GM06990 (cell line): ENCODE measurements around the gene TFE3.
A peak's percentile ranks its signal among the peaks of the same experiment; 100 is the strongest.

Experiments
- DNase-seq: peaks from one replicate; pipeline ENCODE4 v3.0.0-alpha.2; 2011; ENCODE audit not compliant: insufficient read length; ENCODE audit errors: extremely low read depth
- H3K27me3 ChIP-seq: replicated peaks from 2 replicates; pipeline ENCODE4 v1.6.0; 2011; ENCODE audit warnings: low read length; ENCODE audit not compliant: control insufficient read depth, insufficient read depth
- H3K36me3 ChIP-seq: 2 replicates; pipeline ENCODE4 v1.5.1; 2011; ENCODE audit warnings: low read length; ENCODE audit not compliant: control insufficient read depth, insufficient read depth
- H3K4me3 ChIP-seq: replicated peaks from 2 replicates; pipeline ENCODE4 v1.5.1; 2011; ENCODE audit warnings: low read depth, mild to moderate bottlenecking, control low read depth, low read length
- CTCF ChIP-seq: IDR thresholded peaks from 2 replicates; pipeline ENCODE4 v1.5.1; 2011; ENCODE audit warnings: low read length, control low read depth, mild to moderate bottlenecking, inconsistent platforms; ENCODE audit not compliant: insufficient read depth, poor library complexity, severe bottlenecking

The TFE3 gene

GRCh38 chrX:49002091-49002935 is 40.8 kb downstream of the TFE3 start, which contains the start of gene GRIPAP1:
Gene GRIPAP1, minus strand, starts transcription at chrX:49002264. Its CDS starts 35 bp downstream, at chrX:49002229.
- peak; percentile 86 for DNase-seq
- Histone ChIP-seq H3K27me3 (no peaks in the 10 kb centered on the region), H3K4me3 (peak within 1 kb of the TSS; percentile 71), H3K36me3 (0 out of 2 replicates have a peak, but pooled peaks cover 2% of the 10 kb centered on the region)
- no peak for TF ChIP-seq CTCF

- no peak for DNase-seq
- H3K36me3 ChIP-seq, result peaks cover 4% of the 10 kb centered on the region; the same call in 1 of the 2 replicates
- peak overlapping the region; percentile 71 for H3K4me3 ChIP-seq
- H3K27me3 ChIP-seq, result no peaks in the 10 kb centered on the region
- no peak for TF ChIP-seq CTCF
These were observed 41.6 kb downstream of the TFE3 start for GRCh38 chrX:49001521-49002090.

GRCh38 chrX:49000636-49001035 is 42.5 kb downstream of the TFE3 start:
- no peak for DNase-seq
- TF ChIP-seq CTCF, result no peak
- no peak overlapping the region; the same call in 1 of the 2 replicates for H3K4me3 ChIP-seq
- H3K27me3 ChIP-seq, result no peaks in the 10 kb centered on the region
- H3K36me3 ChIP-seq, result peaks cover 4% of the 10 kb centered on the region; the same call in 1 of the 2 replicates

- H3K4me3 ChIP-seq, result no peak overlapping the region
- no peak for DNase-seq
- TF ChIP-seq CTCF, result no peak
- H3K27me3 ChIP-seq, result no peaks in the 10 kb centered on the region
- peaks cover 4% of the 10 kb centered on the region; the same call in 1 of the 2 replicates for H3K36me3 ChIP-seq
These were observed 44.1 kb downstream of the TFE3 start for GRCh38 chrX:48999030-48999429.

- no peak for TF ChIP-seq CTCF
- DNase-seq, result no peak
- H3K27me3 ChIP-seq, result no peaks in the 10 kb centered on the region
- peaks cover 4% of the 10 kb centered on the region; the same call in 1 of the 2 replicates for H3K36me3 ChIP-seq
- no peak overlapping the region for H3K4me3 ChIP-seq
These were observed 44.8 kb downstream of the TFE3 start for GRCh38 chrX:48998391-48998790.
